Activated CD4-positive, CD25-positive, alpha-beta regulatory T cell treated with anti-CD3 and anti-CD28 coated beads, Interleukin-2, amount 50 U/mL, for 16 hours (primary cell): ENCODE measurements around the gene DNAJB13.

Source experiments
- DNase-seq: peaks from one replicate; pipeline ENCODE4 v3.0.0-alpha.2; 2020; ENCODE audit warnings: low read depth, low spot score

Gene DNAJB13

GRCh38 chr11:73951797-73952196 is 971 bp downstream of the DNAJB13 start:
- DNase-seq: no peak

- no peak for DNase-seq
Measured at GRCh38 chr11:73956876-73957653, 6.2 kb downstream of the DNAJB13 start.

GRCh38 chr11:73957654-73958361 is 7.0 kb downstream of the DNAJB13 start:
- no peak for DNase-seq

- no peak for DNase-seq
Measured at GRCh38 chr11:73958521-73959141, 7.8 kb downstream of the DNAJB13 start.

- no peak for DNase-seq
Measured at GRCh38 chr11:73961321-73961720, 10.5 kb downstream of the DNAJB13 start.

GRCh38 chr11:73962101-73962705 is 11.4 kb downstream of the DNAJB13 start:
- no peak for DNase-seq

- DNase-seq: no peak
Measured at GRCh38 chr11:73963861-73964260, 13.0 kb downstream of the DNAJB13 start.

- no peak for DNase-seq
Measured at GRCh38 chr11:73965076-73965763, 14.4 kb downstream of the DNAJB13 start.

- no peak for DNase-seq
Measured at GRCh38 chr11:73965764-73966121, 14.9 kb downstream of the DNAJB13 start.

- no peak for DNase-seq
Measured at GRCh38 chr11:73968356-73968966, 17.6 kb downstream of the DNAJB13 start.

GRCh38 chr11:73969091-73969490 is 18.3 kb downstream of the DNAJB13 start:
- DNase-seq: no peak

- no peak for DNase-seq
Measured at GRCh38 chr11:73969991-73970800, 19.4 kb downstream of the DNAJB13 start.

GRCh38 chr11:73971175-73971719 is 20.4 kb downstream of the DNAJB13 start:
- no peak for DNase-seq

GRCh38 chr11:73972187-73972586 is 21.4 kb downstream of the DNAJB13 start:
- no peak for DNase-seq

GRCh38 chr11:73972620-73973449 is 22.0 kb downstream of the DNAJB13 start:
- DNase-seq: no peak

- no peak for DNase-seq
Measured at GRCh38 chr11:73974604-73975478, 24.0 kb downstream of the DNAJB13 start.

GRCh38 chr11:73975479-73975757 is 24.6 kb downstream of the DNAJB13 start:
- DNase-seq: no peak

- DNase-seq: no peak
Measured at GRCh38 chr11:73976451-73977151, 25.8 kb downstream of the DNAJB13 start.
